ENCODE measurements around the gene DDAH1.

GRCh38 chr1:85276978-85277639, 187.8 kb downstream of the DDAH1 start:
- TF ChIP-seq CTCF (IDR thresholded peaks at IDR 0.05) (no peak), POLR2A (IDR thresholded peaks at IDR 0.05) (no peak)
